Transverse colon (tissue), 4 donors: ENCODE measurements around the gene SP9. TPM values are rescaled to one million over a fixed set of nuclear protein-coding genes. Genes with fewer than 3 reads are reported as not detected.

ENCODE experiments used
- DNase-seq: peaks from one replicate; pipeline ENCODE4 v3.0.0-alpha.2; 2019
- H3K27ac ChIP-seq, 4 donors: fragments of 200-600 bp; sonication (generic); 2 replicates each; pipeline ENCODE4 v1.5.1; 2016 to 2018; ENCODE audit warnings: inconsistent platforms in 4 of 4
- H3K27me3 ChIP-seq: fragments of 200-600 bp; sonication (generic); 2 replicates; pipeline ENCODE4 v1.5.1; 2017; ENCODE audit warnings: inconsistent platforms
- H3K36me3 ChIP-seq, 4 donors: fragments of 200-600 bp; sonication (generic); 2 replicates each; pipeline ENCODE4 v1.5.1; 2017 to 2019; ENCODE audit warnings: inconsistent platforms in 4 of 4
- H3K4me1 ChIP-seq, 4 donors: fragments of 200-600 bp; sonication (generic); 2 replicates each; pipeline ENCODE4 v1.5.1; 2017 to 2020; ENCODE audit warnings: inconsistent platforms in 4 of 4
- H3K4me3 ChIP-seq, 4 donors: fragments of 200-600 bp; sonication (generic); 1 replicate in 1 of 4; 2 replicates in 3 of 4; pipeline versions ENCODE4 v1.5.1 to v1.6.1; 2017 to 2019; ENCODE audit warnings: inconsistent platforms in 4 of 4
- H3K9me3 ChIP-seq, 2 donors: fragments of 200-600 bp; sonication (generic); 2 replicates each; pipeline ENCODE4 v1.5.1; 2017 to 2019; ENCODE audit warnings: inconsistent platforms in 2 of 2
- CTCF ChIP-seq, 5 experiments: fragments of 200-600 bp in 3 of 5; fragments of 450-650 bp in 2 of 5; sonication (generic) in 3 of 5; IDR thresholded peaks; 1 replicate in 2 of 5; 2 replicates in 3 of 5; pipeline ENCODE4 v1.5.1; 2016 to 2017; ENCODE audit warnings: antibody characterized with exemption in 5 of 5, inconsistent platforms in 3 of 5, mild to moderate bottlenecking in 2 of 5, moderate library complexity in 1 of 5
- EP300 ChIP-seq: sonication (generic); formaldehyde crosslinking; IDR thresholded peaks from one replicate; pipeline ENCODE4 v1.6.1; 2017; ENCODE audit warnings: antibody characterized with exemption, low read depth
- POLR2A ChIP-seq: fragments of 450-650 bp; IDR thresholded peaks from one replicate; pipeline ENCODE4 v1.6.1; 2016; ENCODE audit warnings: antibody characterized with exemption, mild to moderate bottlenecking, moderate library complexity
- POLR2AphosphoS5 ChIP-seq, 3 donors: sonication (generic); formaldehyde crosslinking; IDR thresholded peaks; one replicate each; pipeline ENCODE4 v1.6.1; 2016; ENCODE audit warnings: antibody characterized with exemption in 3 of 3
- WGBS, 2 donors: methylation state at CpG; one replicate each; pipeline ENCODE4 v1.1.5; 2018; ENCODE audit warnings: low coverage in 1 of 2; 5-methylcytosine and 5-hydroxymethylcytosine counted together
- in situ Hi-C, 4 donors: fragments of 200-750 bp; cut with MboI; loops; one replicate each; pipeline versions ENCODE4 v1.15.0 to v1.15.1; 2017; ENCODE audit warnings: low sequenced_read_pairs in 3 of 4, low pct_ligation_motif_present in 1 of 4, low pct_unique_long_range_greater_than_20kb in 1 of 4
- intact Hi-C: fragments of 100-400 bp; cut with DNase I; formaldehyde crosslinking; loops from one replicate; pipeline ENCODE4 v1.15.1; 2023; ENCODE audit warnings: low total_unique reads
- total RNA-seq, 4 donors: library from RNA; depleted of rRNA; stranded (reverse); fragments of >200 nt; gene quantifications; one replicate each; pipeline ENCODE4 v1.1.0, GENCODE V29; 2016

SP9 gene
- total RNA-seq, 4 donors from 2014 or later = not detected

GRCh38 chr2:174383796-174384195 is 49.0 kb downstream of the SP9 start:
- H3K27ac ChIP-seq = no peak overlapping the region
- intact Hi-C loops = no loop called here
- H3K27me3 ChIP-seq = no peaks in the 10 kb centered on the region
- H3K9me3 ChIP-seq = no peaks in the 10 kb centered on the region
- no peaks in the 10 kb centered on the region for H3K4me1 ChIP-seq
- DNase-seq = no peak
- TF ChIP-seq POLR2AphosphoS5 (IDR thresholded peaks at IDR 0.05) (no peak), CTCF (IDR thresholded peaks at IDR 0.05) (no peak), EP300 (no peak), POLR2A (no peak)
- H3K36me3 ChIP-seq = peaks cover under 1 to 60% (median 24%) of the 10 kb centered on the region in 4 donors
- WGBS, 2 donors = 66 to 89% methylated on average over 1 of the region's 1 CpG
- no peak overlapping the region for H3K4me3 ChIP-seq
- in situ Hi-C loops = no loop called here

- WGBS, 2 donors = 82 to 85% methylated on average over 3 of the region's 3 CpGs
- DNase-seq = no peak
- Histone ChIP-seq H3K9me3 (no peaks in the 10 kb centered on the region), H3K27me3 (no peaks in the 10 kb centered on the region), H3K36me3 (peaks cover 0 to 47% (median 17%) of the 10 kb centered on the region in 4 donors), H3K4me3 (no peak overlapping the region), H3K4me1 (peaks cover 0 to 10% (median under 1%) of the 10 kb centered on the region in 4 donors), H3K27ac (no peak overlapping the region)
- intact Hi-C loops = no loop called here
- in situ Hi-C loops = no loop called here
- TF ChIP-seq POLR2AphosphoS5 (IDR thresholded peaks at IDR 0.05) (no peak), EP300 (no peak), CTCF (IDR thresholded peaks at IDR 0.05) (no peak), POLR2A (no peak)
Measured at GRCh38 chr2:174385201-174385600, 50.4 kb downstream of the SP9 start.

Other genes with a start within 250 kb of the SP9 start
- gene OLA1, start 86.4 kb upstream of the SP9 start, total RNA-seq = 10 to 100 TPM in 3 of 4 donors, 1 to 10 TPM in 1; 6.7 to 47.7 (median 37.1) TPM
- 10 to 100 TPM; 24.5 to 32.7 (median 30.2) TPM for gene SCRN3, start 60.8 kb downstream of the SP9 start, total RNA-seq
- gene GPR155, start 152.1 kb downstream of the SP9 start, total RNA-seq = 1 to 10 TPM; 1.2 to 7.3 (median 3.5) TPM